ENCODE data around the gene APBB1IP. TPM values are rescaled to one million over a fixed set of nuclear protein-coding genes. Genes with fewer than 3 reads are reported as not detected.

The APBB1IP gene
- total RNA-seq, 2 donors from 2014 or later, result 2.3 to 4.0 TPM

DNA sequence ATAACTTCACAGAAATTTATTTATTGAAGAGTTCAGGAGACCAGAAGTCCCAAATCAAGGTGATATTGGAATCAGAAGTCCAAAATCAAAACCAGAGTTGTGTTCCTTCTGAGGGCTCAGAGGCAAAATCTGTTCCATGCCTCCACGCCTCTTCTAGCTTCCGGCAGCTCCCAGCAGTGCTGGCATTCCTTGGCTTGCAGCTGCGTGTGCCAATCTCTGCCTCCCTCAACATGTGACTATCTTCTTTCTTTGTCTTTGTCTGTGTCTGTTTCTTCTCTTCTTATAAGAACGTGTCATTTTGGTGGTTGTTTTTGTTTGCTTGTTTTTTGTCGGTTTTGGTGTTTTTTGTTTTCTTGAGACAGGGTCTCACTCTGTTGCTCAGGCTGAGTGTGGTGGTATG, 116.1 kb downstream of the APBB1IP start:
- H3K4me3 ChIP-seq, result no peak overlapping the region
- 71 to 72% methylated on average over 5 of the region's 5 CpGs for WGBS, 2 donors
- H3K27ac ChIP-seq, result no peak overlapping the region
- no peak for ATAC-seq
- H3K9me3 ChIP-seq, result no peaks in the 10 kb centered on the region
- intact Hi-C loops (cut with DNase I), result loop anchor here (10.0 kb wide), 1 partner anchor 679 kb away; no protein-coding TSS in a partner anchor
- H3K4me1 ChIP-seq, result peaks cover 10% of the 10 kb centered on the region
- no peaks in the 10 kb centered on the region for H3K36me3 ChIP-seq (replicated peaks in 1 of 2; ENCODE audit: insufficient read depth in 1 of 2, low read depth in 2 of 2)
- DNase-seq, result no peak
- TF ChIP-seq, protein P1, sequence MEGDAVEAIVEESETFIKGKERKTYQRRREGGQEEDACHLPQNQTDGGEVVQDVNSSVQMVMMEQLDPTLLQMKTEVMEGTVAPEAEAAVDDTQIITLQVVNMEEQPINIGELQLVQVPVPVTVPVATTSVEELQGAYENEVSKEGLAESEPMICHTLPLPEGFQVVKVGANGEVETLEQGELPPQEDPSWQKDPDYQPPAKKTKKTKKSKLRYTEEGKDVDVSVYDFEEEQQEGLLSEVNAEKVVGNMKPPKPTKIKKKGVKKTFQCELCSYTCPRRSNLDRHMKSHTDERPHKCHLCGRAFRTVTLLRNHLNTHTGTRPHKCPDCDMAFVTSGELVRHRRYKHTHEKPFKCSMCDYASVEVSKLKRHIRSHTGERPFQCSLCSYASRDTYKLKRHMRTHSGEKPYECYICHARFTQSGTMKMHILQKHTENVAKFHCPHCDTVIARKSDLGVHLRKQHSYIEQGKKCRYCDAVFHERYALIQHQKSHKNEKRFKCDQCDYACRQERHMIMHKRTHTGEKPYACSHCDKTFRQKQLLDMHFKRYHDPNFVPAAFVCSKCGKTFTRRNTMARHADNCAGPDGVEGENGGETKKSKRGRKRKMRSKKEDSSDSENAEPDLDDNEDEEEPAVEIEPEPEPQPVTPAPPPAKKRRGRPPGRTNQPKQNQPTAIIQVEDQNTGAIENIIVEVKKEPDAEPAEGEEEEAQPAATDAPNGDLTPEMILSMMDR (IDR thresholded peaks at IDR 0.05), result no peak
- TF ChIP-seq POLR2A (IDR thresholded peaks at IDR 0.05), result no peak
- no peaks in the 10 kb centered on the region for H3K27me3 ChIP-seq

DNA sequence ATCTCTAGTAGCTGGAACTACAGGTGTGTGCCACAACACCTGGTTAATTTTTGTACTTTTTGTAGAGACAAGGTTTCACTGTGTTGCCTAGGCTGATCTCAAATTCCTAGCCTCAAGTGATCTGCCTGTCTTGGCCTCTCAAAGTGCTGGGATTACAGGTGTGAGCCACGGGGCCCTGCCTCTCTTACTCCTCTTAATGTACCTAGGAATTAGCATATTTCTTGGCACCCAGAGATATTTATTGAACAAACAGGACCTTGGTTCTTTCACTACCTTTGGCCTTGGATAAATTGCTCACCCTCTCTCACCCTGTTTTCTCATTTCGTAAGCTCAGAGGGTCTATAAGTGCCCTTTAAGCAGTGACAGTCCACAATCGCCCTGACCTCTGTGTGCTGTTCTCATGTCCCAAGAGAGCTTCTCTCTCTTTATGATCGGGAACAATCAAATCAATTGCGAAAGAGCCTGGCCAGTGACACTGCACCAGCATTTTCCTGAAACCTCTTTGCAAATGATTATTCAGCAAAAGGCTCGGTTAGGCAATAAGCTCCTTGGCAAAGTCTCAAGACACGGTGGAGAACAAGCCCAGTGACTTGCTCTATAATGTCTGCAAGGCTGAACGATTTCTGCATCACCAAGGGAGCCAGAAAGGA, 117.7 kb downstream of the APBB1IP start:
- Histone ChIP-seq H3K36me3 (replicated peaks in 1 of 2; ENCODE audit: insufficient read depth in 1 of 2, low read depth in 2 of 2) (no peaks in the 10 kb centered on the region), H3K4me3 (no peak overlapping the region), H3K9me3 (no peaks in the 10 kb centered on the region), H3K27me3 (no peaks in the 10 kb centered on the region), H3K4me1 (peaks cover 10% of the 10 kb centered on the region), H3K27ac (peak overlapping the region in 1 of 4 donors; percentile 15)
- DNase-seq (peak; percentile 40 to 89 (median 68)), ATAC-seq (peak; percentile 76)
- no peak for TF ChIP-seq POLR2A (IDR thresholded peaks at IDR 0.05)
- TF ChIP-seq, protein P1 (IDR thresholded peaks at IDR 0.05), result no peak
- intact Hi-C loops (cut with DNase I), result loop anchor here (10.0 kb wide), 1 partner anchor 681 kb away; no protein-coding TSS in a partner anchor
- WGBS, 2 donors, result 4 to 14% methylated on average over 8 of the region's 8 CpGs

DNA sequence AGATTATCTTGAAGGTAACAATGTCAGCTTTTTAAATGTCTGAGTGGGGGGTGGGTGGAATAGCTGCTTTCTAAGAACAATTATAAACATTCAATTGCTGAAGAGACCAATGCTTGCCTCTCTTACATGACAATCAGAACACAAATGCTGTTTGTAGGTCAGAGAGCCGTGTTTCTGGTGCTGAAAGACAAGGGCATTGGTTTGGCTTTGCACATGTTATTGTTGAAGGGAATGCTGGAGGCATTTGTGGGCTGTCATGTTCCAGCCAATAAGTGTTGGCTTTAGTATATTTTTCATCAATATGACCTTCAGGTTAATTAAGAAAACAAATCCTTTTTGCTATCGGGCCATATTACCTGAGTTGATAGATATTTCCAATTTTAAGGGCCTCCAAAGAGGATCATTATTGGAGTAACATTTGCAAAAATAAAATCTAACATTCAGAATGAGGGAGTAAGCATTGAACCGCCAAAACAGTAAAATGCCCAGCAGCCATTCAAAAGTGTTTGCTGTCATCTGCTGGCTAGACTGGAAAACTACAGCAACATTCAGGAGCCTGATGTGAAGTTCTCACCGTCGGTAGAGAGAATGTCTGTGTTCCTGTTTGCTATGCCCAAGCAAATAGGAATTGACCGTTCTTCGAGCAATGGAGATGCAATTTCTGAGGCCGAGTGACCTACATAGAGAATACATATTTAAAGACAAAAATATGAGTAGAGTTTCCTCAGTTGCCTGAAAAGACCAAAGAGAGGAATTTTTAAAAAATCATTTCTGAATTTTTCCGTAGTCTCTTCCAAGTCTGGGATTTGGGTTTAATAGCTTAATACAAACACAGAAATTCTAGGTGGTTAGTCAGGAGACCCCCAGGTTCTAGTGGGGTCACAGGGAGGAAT, 118.9 kb downstream of the APBB1IP start:
- DNase-seq (peak; percentile 18 to 55 (median 34)), ATAC-seq (peak; percentile 67)
- Histone ChIP-seq H3K36me3 (replicated peaks in 1 of 2; ENCODE audit: insufficient read depth in 1 of 2, low read depth in 2 of 2) (no peaks in the 10 kb centered on the region), H3K9me3 (no peaks in the 10 kb centered on the region), H3K27me3 (no peaks in the 10 kb centered on the region), H3K4me3 (no peak overlapping the region), H3K27ac (no peak overlapping the region), H3K4me1 (peaks cover 10% of the 10 kb centered on the region)
- 15% methylated on average over 9 of the region's 9 CpGs for WGBS, 2 donors
- intact Hi-C loops (cut with DNase I), result loop anchor here (10.0 kb wide), 1 partner anchor 682 kb away; no protein-coding TSS in a partner anchor
- TF ChIP-seq, protein P1 (IDR thresholded peaks at IDR 0.05), result peak; percentile 46 to 92 (median 84)
- no peak for TF ChIP-seq POLR2A (IDR thresholded peaks at IDR 0.05)

DNA sequence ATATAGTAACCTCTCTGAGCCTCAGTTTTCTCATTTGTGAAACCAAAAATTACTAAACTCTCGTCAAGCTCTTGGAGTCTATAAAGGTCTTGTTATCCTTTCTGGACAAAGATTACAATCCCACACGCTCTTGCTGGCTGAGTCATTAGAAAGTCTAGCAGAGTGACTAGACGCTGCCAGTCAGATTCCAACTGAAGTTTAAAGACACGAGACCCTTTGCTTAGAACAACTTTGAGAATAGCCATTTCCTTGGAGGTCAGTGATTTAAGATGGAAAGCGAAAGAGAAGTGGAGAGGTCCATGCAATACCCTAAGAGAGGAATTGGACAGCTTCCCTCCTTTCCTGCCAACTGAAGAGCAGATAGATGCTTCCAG, 119.5 kb downstream of the APBB1IP start:
- Histone ChIP-seq H3K27ac (no peak overlapping the region), H3K36me3 (replicated peaks in 1 of 2; ENCODE audit: insufficient read depth in 1 of 2, low read depth in 2 of 2) (no peaks in the 10 kb centered on the region), H3K4me1 (peaks cover 10% of the 10 kb centered on the region), H3K4me3 (no peak overlapping the region), H3K27me3 (no peaks in the 10 kb centered on the region), H3K9me3 (no peaks in the 10 kb centered on the region)
- intact Hi-C loops (cut with DNase I), result loop anchor here (10.0 kb wide), 1 partner anchor 683 kb away; no protein-coding TSS in a partner anchor
- no peak for DNase-seq
- WGBS, 2 donors, result 35 to 59% methylated on average over 5 of the region's 5 CpGs
- TF ChIP-seq POLR2A (IDR thresholded peaks at IDR 0.05), result no peak
- TF ChIP-seq, protein P1 (IDR thresholded peaks at IDR 0.05), result no peak
- ATAC-seq, result no peak
